K562 (cell line): ENCODE data around the gene JAKMIP1. TPM values are rescaled to one million over a fixed set of nuclear protein-coding genes. Genes with fewer than 3 reads are reported as not detected.

Experiments
- ATAC-seq: fragments of 200-7000 bp; cut with Tn5 transposase; 3 replicates; pipeline ENCODE4 v1.9.1; 2020; ENCODE audit warnings: moderate library complexity
- BruUV-seq: library from RNA; stranded (reverse); fragments of 400-500 nt; replicated peaks from 2 replicates; lab custom pipeline; 2021; lab: Mats Ljungman, UMichigan
- CTCF ChIA-PET: fragments of 300-600 bp; formaldehyde crosslinking; extraction: SDS; loops from one replicate; lab custom pipeline; 2021; ENCODE audit warnings: low intra/inter-chr PET ratio; lab: Yijun Ruan, JAX
- POLR2A ChIA-PET: fragments of 300-600, 350-650 bp; sonication (Branson Sonifier 250); formaldehyde crosslinking; extraction: SDS; loops from one replicate; lab custom pipeline; 2021; ENCODE audit warnings: antibody characterized with exemption, inconsistent platforms; lab: Yijun Ruan, JAX
- DNase-seq, 4 experiments: peaks; one replicate each; pipeline versions ENCODE4 v3.0.0 to v3.0.0-alpha.2; 2011 to 2018; ENCODE audit warnings: low spot score in 3 of 4, mixed read lengths in 3 of 4; ENCODE audit errors: extremely low read depth in 1 of 4
- FAIRE-seq: peaks from 2 replicates; lab custom pipeline; 2011; peaks lifted over from hg19 to GRCh38; lab: Jason Lieb, UNC
- H2AFZ ChIP-seq: 2 replicates; pipeline ENCODE4 v1.6.0; 2011; ENCODE audit warnings: low read depth, low read length, control low read depth, inconsistent platforms
- H3K27ac ChIP-seq: fragments of 200-600 bp; 3 replicates; pipeline ENCODE4 v1.8.0; 2011; ENCODE audit warnings: low read depth, mild to moderate bottlenecking, control low read depth, inconsistent platforms, low read length, moderate library complexity, mixed read lengths; ENCODE audit errors: extremely low read depth
- H3K27me3 ChIP-seq, 2 experiments: fragments of 300-600 bp in 1 of 2; 2 replicates in 1 of 2; 3 replicates in 1 of 2; pipeline versions ENCODE4 v1.6.0 to v1.8.0; 2011; ENCODE audit warnings: inconsistent platforms in 2 of 2, low read length in 2 of 2, mild to moderate bottlenecking in 1 of 2, mixed read lengths in 1 of 2, moderate library complexity in 1 of 2; ENCODE audit not compliant: control insufficient read depth in 2 of 2, insufficient read depth in 2 of 2
- H3K36me3 ChIP-seq: fragments of 300-600 bp; 3 replicates; pipeline ENCODE4 v1.8.0; 2011; ENCODE audit warnings: mild to moderate bottlenecking, low read length, inconsistent platforms; ENCODE audit not compliant: control insufficient read depth, insufficient read depth
- H3K4me1 ChIP-seq, 2 experiments: fragments of 200-600 bp in 1 of 2; replicated peaks in 1 of 2; 2 replicates in 1 of 2; 3 replicates in 1 of 2; pipeline versions ENCODE4 v1.5.1 to v1.8.0; 2011; ENCODE audit warnings: inconsistent platforms in 2 of 2, low read length in 2 of 2, mild to moderate bottlenecking in 1 of 2, mixed read lengths in 1 of 2, moderate library complexity in 1 of 2; ENCODE audit not compliant: control insufficient read depth in 2 of 2, insufficient read depth in 2 of 2
- H3K4me2 ChIP-seq: 2 replicates; pipeline ENCODE4 v1.6.1; 2011; ENCODE audit warnings: low read length, control low read depth, inconsistent platforms, mixed read lengths; ENCODE audit not compliant: insufficient read depth
- H3K4me3 ChIP-seq: fragments of 200-600 bp; sonication (generic), shearing (Covaris generic); 2 replicates; pipeline ENCODE4 v1.5.1; 2016; ENCODE audit warnings: control low read depth, inconsistent platforms
- H3K79me2 ChIP-seq: fragments of 200-600 bp; 3 replicates; pipeline ENCODE4 v1.8.0; 2011; ENCODE audit warnings: low read length, inconsistent platforms; ENCODE audit not compliant: control insufficient read depth, insufficient read depth
- H3K9ac ChIP-seq, 2 experiments: 2 replicates each; pipeline versions ENCODE4 v1.6.0 to v1.6.1; 2011; ENCODE audit warnings: low read depth in 2 of 2, low read length in 2 of 2, control low read depth in 1 of 2, inconsistent platforms in 1 of 2, mild to moderate bottlenecking in 1 of 2, mixed read lengths in 1 of 2; ENCODE audit not compliant: insufficient read depth in 1 of 2
- H3K9me1 ChIP-seq: one replicate; pipeline ENCODE4 v1.6.0; 2011; ENCODE audit warnings: inconsistent platforms, mild to moderate bottlenecking, low read length, moderate library complexity; ENCODE audit not compliant: control insufficient read depth, insufficient read depth
- H3K9me3 ChIP-seq: replicated peaks from 2 replicates; pipeline ENCODE4 v1.5.1; 2011; ENCODE audit warnings: low read depth, low read length, inconsistent platforms; ENCODE audit not compliant: control insufficient read depth, insufficient read depth
- H4K20me1 ChIP-seq: replicated peaks from 2 replicates; pipeline ENCODE4 v1.6.1; 2011; ENCODE audit warnings: low read length, inconsistent platforms, mixed read lengths; ENCODE audit not compliant: control insufficient read depth, insufficient read depth
- MCM3 ChIP-seq: fragments of 450-650 bp; IDR thresholded peaks from 2 replicates; pipeline ENCODE4 v1.6.1; 2016
- MTA2 ChIP-seq: fragments of 450-650 bp; IDR thresholded peaks from 2 replicates; pipeline ENCODE4 v1.6.1; 2016; ENCODE audit warnings: low read depth
- RBM14 ChIP-seq: fragments of 200-400 bp; formaldehyde crosslinking; IDR thresholded peaks from 2 replicates; pipeline ENCODE4 v1.6.1; 2018; ENCODE audit warnings: low read depth, mild to moderate bottlenecking, low read length, moderate library complexity, borderline replicate concordance; ENCODE audit not compliant: insufficient read depth
- SOX6 ChIP-seq: fragments of 450-650 bp; IDR thresholded peaks from 2 replicates; pipeline ENCODE4 v1.6.1; 2014; ENCODE audit warnings: mild to moderate bottlenecking
- TCF3 ChIP-seq: sonication (generic); formaldehyde crosslinking; IDR thresholded peaks from 2 replicates; pipeline ENCODE4 v1.4.0; 2020; ENCODE audit warnings: mild to moderate bottlenecking, missing genetic modification reagents
- XRCC4 ChIP-seq: IDR thresholded peaks from one replicate; pipeline ENCODE4 v1.6.1; 2011; ENCODE audit not compliant: insufficient read depth, insufficient read length; ENCODE audit errors: extremely low read depth
- ZNF134 ChIP-seq: fragments of 250-450 bp; sonication (Bioruptor Pico); conservative IDR thresholded peaks from 2 replicates; pipeline ENCODE4 v1.4.0; 2020
- WGBS: fragments of 100-300 bp; shearing (Covaris generic); methylation state at CpG from one replicate; pipeline ENCODE4 v1.1.6; 2016; ENCODE audit warnings: low coverage, mixed read lengths; ENCODE audit not compliant: insufficient coverage; ENCODE audit errors: missing lambda C conversion rate; 5-methylcytosine and 5-hydroxymethylcytosine counted together
- in situ Hi-C: fragments of 300-500 bp; cut with MboI; formaldehyde crosslinking; loops from 4 replicates; pipeline ENCODE4 v1.15.0; 2018; ENCODE audit warnings: inconsistent platforms, mixed read lengths
- intact Hi-C: fragments of 100-400 bp; cut with micrococcal nuclease; formaldehyde crosslinking; loops from 2 replicates; pipeline ENCODE4 v1.14.2; 2022
- polyA plus RNA-seq, 8 experiments: library from polyadenylated mRNA; depleted of rRNA in 4 of 8; stranded (reverse) in 5 of 8; unstranded in 3 of 8; fragments of >200 nt; fragmentation: Nextera tagmentation in 2 of 8; fragmentation: Illumina TruSeq in 1 of 8; extraction: Ambion mirVana in 2 of 8; extraction: Trizol in 1 of 8; gene quantifications; 2 replicates each; pipeline versions ENCODE4 v1.2.1 to v1.2.3, GENCODE V29; 2011 to 2014; ENCODE audit warnings: inconsistent platforms in 1 of 8, missing spikeins in 1 of 8
- total RNA-seq, 7 experiments: library from RNA; depleted of rRNA in 6 of 7; stranded (reverse); fragments of >200 nt in 6 of 7; fragmentation: Illumina TruSeq in 2 of 7; extraction: Trizol in 2 of 7; gene quantifications; 2 replicates each; pipeline versions ENCODE4 v1.2.1 to v1.2.3, GENCODE V29; 2011 to 2021; ENCODE audit warnings: low replicate concordance in 1 of 7
- TF ChIP-seq, protein P1 (sequence below), 2 experiments: IDR thresholded peaks; 2 replicates each; pipeline ENCODE4 v1.6.1; 2012; ENCODE audit warnings: improper control_type of control experiment in 2 of 2, low read depth in 2 of 2, low read length in 2 of 2, borderline replicate concordance in 1 of 2
- TF ChIP-seq, protein P2 (sequence below): fragments of 450-650 bp; formaldehyde crosslinking; IDR thresholded peaks from 2 replicates; pipeline ENCODE4 v1.4.0; 2020; ENCODE audit warnings: mild to moderate bottlenecking, moderate library complexity
- TF ChIP-seq, protein P3 (sequence below): sonication (generic); formaldehyde crosslinking; IDR thresholded peaks from 2 replicates; pipeline ENCODE4 v1.8.1; 2022; ENCODE audit warnings: missing genetic modification reagents

JAKMIP1 gene
- total and polyA plus RNA-seq, 9 of the 15 experiments (the other 6 are each of a cell fraction or from before 2014, with no cell fraction given), result not detected

DNA sequence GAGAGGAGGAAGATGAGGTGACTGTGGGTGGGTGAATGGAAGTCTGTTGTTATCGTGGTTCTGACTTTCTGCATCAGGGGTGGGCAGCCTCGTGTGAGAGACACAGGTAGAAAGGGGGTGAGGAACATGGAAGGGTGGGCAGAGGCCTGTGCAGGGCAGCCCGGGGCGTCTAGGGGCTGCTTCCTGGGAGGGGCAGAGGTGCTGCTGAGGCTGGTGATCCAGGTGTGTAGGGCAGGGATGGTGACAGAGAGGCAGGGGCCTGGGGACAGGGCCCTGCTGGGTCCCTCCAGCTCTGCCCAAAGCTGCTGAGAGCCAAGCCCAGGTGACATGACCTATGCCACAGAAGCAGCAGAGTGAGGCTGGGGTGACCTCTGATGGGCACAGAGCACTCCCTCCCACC, 92.5 kb downstream of the JAKMIP1 start:
- no peaks in the 10 kb centered on the region for H3K79me2 ChIP-seq
- no peaks in the 10 kb centered on the region for H3K9me3 ChIP-seq
- peaks cover 0 to 5% of the 10 kb centered on the region in 2 experiments; a peak in 2 of 5 replicates for H3K4me1 ChIP-seq
- peaks cover 5% of the 10 kb centered on the region; the same call in 1 of the 2 replicates for H4K20me1 ChIP-seq
- H3K9me1 ChIP-seq, result no peaks in the 10 kb centered on the region
- BruUV-seq, result no TSS peak
- H3K36me3 ChIP-seq, result no peaks in the 10 kb centered on the region
- POLR2A ChIA-PET, result interaction anchor here (0.5 kb wide), 1 partner anchor 61 kb away, joined by 3 read pairs; no protein-coding TSS in a partner anchor
- TF ChIP-seq MTA2, result no peak
- TF ChIP-seq TCF3 (CRISPR knock-in tag), result no peak
- TF ChIP-seq RBM14, result no peak
- TF ChIP-seq SOX6, result no peak
- DNase-seq (no peak), ATAC-seq (no peak), FAIRE-seq (no peak)
- intact Hi-C loops (no loop called here), in situ Hi-C loops (no loop called here)
- 0% methylated on average over 4 of the region's 4 CpGs for WGBS
- CTCF ChIA-PET, result no interaction called here
- H3K27me3 ChIP-seq, result peaks cover 0 to 32% of the 10 kb centered on the region in 2 experiments; a peak in 2 of 5 replicates
- H3K4me2 ChIP-seq, result no peak overlapping the region
- no peak overlapping the region for H3K9ac ChIP-seq
- H3K27ac ChIP-seq, result no peak overlapping the region
- no peak overlapping the region for H3K4me3 ChIP-seq
- H2AFZ ChIP-seq, result no peak overlapping the region

DNA sequence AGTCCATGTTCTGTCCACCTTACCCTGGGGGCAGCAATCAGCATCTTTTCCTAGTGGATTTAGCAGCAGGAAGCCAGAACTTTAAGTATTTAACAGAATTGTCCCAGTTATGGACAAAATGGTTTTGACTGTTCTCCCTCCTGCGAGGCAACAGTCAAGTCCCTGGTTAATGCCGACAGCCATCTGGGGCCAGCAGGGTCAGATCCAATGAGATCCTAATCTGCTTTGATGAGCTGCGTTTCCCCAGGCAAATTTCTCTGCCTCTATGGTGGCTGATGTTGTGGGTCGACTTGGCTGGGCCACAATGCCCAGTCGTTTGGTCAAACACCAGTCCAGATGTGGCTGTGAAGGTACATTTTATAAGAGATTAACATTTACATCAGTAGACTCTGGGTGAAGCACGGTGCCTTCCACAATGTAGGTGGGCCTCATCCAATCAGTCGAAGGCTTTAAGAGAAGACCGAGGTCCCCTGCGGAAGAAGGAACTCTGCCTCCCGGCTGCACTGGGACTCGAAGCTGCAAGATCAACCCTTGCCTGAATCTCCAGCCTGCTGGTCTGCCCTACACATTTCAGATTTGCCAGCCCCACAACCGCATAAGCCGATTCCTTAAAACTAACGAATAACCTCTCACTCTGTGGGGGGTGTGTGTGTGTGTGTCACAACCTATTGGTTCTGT, 93.1 kb downstream of the JAKMIP1 start:
- FAIRE-seq, result no peak
- in situ Hi-C loops, result no loop called here
- no TSS peak for BruUV-seq
- peak; percentile 81 for TF ChIP-seq ZNF134
- TF ChIP-seq XRCC4, result no peak
- TF ChIP-seq, protein P1, sequence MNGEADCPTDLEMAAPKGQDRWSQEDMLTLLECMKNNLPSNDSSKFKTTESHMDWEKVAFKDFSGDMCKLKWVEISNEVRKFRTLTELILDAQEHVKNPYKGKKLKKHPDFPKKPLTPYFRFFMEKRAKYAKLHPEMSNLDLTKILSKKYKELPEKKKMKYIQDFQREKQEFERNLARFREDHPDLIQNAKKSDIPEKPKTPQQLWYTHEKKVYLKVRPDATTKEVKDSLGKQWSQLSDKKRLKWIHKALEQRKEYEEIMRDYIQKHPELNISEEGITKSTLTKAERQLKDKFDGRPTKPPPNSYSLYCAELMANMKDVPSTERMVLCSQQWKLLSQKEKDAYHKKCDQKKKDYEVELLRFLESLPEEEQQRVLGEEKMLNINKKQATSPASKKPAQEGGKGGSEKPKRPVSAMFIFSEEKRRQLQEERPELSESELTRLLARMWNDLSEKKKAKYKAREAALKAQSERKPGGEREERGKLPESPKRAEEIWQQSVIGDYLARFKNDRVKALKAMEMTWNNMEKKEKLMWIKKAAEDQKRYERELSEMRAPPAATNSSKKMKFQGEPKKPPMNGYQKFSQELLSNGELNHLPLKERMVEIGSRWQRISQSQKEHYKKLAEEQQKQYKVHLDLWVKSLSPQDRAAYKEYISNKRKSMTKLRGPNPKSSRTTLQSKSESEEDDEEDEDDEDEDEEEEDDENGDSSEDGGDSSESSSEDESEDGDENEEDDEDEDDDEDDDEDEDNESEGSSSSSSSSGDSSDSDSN (IDR thresholded peaks at IDR 0.05; ENCODE audit: borderline replicate concordance in 1 of 2, low read depth in 2 of 2, low read length in 2 of 2), result no peak
- TF ChIP-seq, protein P2, sequence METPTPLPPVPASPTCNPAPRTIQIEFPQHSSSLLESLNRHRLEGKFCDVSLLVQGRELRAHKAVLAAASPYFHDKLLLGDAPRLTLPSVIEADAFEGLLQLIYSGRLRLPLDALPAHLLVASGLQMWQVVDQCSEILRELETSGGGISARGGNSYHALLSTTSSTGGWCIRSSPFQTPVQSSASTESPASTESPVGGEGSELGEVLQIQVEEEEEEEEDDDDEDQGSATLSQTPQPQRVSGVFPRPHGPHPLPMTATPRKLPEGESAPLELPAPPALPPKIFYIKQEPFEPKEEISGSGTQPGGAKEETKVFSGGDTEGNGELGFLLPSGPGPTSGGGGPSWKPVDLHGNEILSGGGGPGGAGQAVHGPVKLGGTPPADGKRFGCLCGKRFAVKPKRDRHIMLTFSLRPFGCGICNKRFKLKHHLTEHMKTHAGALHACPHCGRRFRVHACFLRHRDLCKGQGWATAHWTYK (CRISPR knock-in tag), result no peak
- no peak for TF ChIP-seq MCM3
- TF ChIP-seq, protein P3, sequence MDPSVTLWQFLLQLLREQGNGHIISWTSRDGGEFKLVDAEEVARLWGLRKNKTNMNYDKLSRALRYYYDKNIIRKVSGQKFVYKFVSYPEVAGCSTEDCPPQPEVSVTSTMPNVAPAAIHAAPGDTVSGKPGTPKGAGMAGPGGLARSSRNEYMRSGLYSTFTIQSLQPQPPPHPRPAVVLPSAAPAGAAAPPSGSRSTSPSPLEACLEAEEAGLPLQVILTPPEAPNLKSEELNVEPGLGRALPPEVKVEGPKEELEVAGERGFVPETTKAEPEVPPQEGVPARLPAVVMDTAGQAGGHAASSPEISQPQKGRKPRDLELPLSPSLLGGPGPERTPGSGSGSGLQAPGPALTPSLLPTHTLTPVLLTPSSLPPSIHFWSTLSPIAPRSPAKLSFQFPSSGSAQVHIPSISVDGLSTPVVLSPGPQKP, result no peak

More for the DNA sequence above, 93.1 kb downstream of the JAKMIP1 start:
- Histone ChIP-seq H3K9me3 (no peaks in the 10 kb centered on the region), H2AFZ (no peak overlapping the region), H4K20me1 (peaks cover 5% of the 10 kb centered on the region; the same call in 1 of the 2 replicates), H3K9ac (no peak overlapping the region), H3K4me3 (no peak overlapping the region), H3K36me3 (no peaks in the 10 kb centered on the region), H3K27ac (no peak overlapping the region), H3K27me3 (peaks cover 0 to 27% of the 10 kb centered on the region in 2 experiments; a peak in 2 of 5 replicates), H3K4me1 (peaks cover 0 to 5% of the 10 kb centered on the region in 2 experiments; a peak in 2 of 5 replicates), H3K4me2 (no peak overlapping the region), H3K9me1 (no peaks in the 10 kb centered on the region), H3K79me2 (no peaks in the 10 kb centered on the region)
- DNase-seq (no peak), ATAC-seq (no peak)
- CTCF ChIA-PET, result no interaction called here
- intact Hi-C loops, result no loop called here
- 0% methylated on average over 13 of the region's 14 CpGs for WGBS
- POLR2A ChIA-PET, result interaction anchor here (0.5 kb wide), 1 partner anchor 60 kb away, joined by 3 read pairs; no protein-coding TSS in a partner anchor
